GM19239 (cell line): Measurements from ENCODE around the gene BCAS3.
"Not testable (repeated sequence)": the region's sequence is repeated elsewhere in the genome, so short reads cannot be mapped to it uniquely, and the experiment has no call there.

Experiments used
- DNase-seq: peaks from one replicate; pipeline ENCODE4 v3.0.0; 2011; ENCODE audit warnings: low spot score; ENCODE audit not compliant: insufficient read length
- FAIRE-seq: peaks from 2 replicates; lab custom pipeline; 2011; peaks lifted over from hg19 to GRCh38; lab: Jason Lieb, UNC

The BCAS3 gene

DNA sequence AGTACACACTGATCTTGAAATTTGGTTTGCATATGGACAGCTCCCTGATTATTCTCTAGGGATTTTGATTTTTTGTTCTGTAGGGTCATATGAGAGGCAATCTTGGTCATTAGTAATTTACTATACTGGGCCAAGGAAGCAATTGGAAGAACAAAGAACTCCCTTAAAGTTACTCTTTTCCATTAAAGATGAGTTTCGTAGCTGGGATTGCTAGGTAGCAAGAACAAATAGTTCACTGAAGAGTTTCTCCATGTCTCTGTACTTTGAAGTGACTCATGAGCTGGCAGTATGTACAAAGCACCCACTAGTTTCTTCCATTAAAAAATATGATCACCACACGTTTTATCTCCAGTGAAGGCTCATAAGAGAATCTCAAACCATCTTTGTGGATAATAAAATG lies 6.2 kb upstream of the BCAS3 start:
- DNase-seq (no peak), FAIRE-seq (no peak)

DNA sequence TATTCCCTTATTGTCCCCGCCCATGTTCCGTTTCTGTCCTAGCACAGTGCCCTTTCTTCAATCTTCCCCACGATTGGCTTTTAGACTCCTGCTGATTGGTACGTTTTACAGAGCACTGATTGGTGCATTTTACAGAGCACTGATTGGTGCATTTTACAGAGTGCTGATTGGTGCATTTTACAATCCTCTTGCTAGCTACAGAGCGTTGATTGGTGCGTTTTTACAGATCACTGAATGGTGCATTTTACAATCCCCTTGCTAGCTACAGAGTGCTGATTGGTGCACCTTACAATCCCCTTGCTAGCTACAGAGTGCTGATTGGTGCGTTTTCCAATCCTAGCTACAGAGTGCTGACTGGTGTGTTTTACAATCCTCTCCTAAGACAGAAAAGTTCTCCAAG lies 3.0 kb upstream of the BCAS3 start:
- not testable (repeated sequence) for DNase-seq, FAIRE-seq

DNA sequence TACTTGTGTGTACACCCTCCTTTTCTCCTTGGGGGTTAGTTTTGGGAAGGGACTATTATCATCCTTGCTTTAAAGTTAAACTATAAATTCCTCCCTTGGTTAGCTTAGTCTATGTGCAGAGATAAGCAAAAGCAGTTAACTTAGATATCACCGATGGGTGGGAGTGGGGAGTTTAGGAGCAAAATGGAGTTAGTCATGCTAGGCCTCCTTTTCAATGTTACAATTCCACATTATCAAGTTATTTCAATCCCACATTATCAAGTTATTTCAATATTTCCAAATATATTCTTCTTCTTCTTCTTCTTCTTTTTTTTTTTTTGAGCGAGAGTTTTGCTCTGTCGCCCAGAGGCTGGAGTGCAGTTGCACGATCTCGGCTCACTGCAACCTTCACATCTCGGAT lies 1.7 kb upstream of the BCAS3 start:
- FAIRE-seq (no peak), DNase-seq (no peak)

DNA sequence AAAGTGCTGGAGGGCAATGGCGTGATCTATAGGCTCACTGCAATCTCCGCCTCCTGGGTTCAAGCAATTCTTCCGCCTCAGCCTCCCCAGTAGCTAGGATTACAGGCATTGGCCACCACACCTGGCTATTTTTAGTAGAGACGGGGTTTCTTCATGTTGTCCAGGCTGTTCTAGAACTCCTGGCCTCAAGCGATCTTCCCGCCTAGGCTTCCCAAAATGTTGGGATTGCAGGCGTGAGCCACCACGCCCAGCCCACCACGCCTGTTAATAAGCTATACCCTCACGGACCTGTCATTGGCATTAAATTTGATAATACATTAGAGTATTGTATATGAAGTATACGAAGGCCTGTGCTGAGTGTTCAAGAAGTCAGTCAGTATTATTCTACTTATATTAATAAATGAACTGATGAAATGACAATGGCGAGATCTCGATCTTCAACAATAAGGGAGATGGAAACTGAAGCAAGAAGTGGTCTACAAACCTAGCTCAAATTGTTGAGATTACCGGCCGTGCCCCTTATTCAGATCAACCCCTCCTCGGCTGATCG lies 818 bp upstream of the BCAS3 start:
- no peak for DNase-seq
- FAIRE-seq = no peak

DNA sequence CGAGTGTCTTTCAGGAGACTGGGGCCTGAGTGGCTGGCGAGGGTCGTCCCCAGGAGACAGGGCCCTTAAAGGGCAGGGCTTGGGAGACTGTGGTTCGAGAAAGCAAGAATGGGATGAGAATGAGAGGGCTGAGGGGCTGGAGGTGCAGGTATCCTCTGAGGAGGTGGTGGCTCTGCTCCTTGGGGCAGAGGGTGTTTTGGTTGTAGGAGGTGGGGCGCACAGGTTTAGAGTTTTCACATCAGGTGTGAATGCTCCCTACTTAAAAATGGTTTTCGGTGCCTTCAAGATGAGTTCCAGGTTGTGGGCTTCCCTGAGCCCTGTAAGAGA lies 430 bp downstream of the BCAS3 start:
- DNase-seq (no peak), FAIRE-seq (no peak)

DNA sequence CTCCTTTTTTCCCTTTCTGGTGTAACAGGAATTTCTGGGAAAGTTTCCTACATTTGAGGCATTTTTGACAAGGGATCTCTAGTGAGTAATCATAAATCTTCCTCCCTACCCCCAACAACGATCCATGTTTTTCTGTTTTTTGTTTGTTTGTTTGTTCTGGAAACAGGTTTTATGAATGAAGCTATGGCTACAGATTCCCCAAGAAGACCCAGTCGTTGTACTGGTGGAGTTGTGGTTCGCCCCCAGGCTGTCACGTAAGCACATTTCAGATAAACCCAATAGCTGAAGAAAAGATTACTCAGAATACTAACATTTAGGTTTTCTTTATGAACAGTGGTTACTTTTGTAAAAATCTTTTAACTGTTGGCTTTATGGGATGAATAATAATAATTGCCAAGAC lies 1.6 kb downstream of the BCAS3 start:
- no peak for FAIRE-seq
- DNase-seq = no peak

DNA sequence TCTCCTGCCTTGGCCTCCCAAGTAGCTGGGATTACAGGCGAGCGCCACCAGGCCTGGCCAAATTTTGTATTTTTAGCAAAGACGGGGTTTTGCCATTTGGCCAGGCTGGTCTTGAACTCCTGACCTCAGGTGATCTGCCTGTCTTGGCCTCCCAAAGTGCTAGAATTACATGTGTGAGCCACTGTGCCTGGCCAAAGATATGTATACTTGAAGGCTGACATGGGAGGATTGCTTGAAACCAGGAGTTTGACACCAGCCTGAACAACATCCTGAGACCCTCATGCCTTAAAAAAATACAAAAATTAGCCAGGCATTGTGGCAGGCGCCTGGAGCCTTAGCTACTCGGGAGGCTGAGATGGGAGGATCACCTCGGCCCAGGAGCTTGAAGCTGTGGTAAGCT lies 3.1 kb downstream of the BCAS3 start:
- FAIRE-seq = no peak
- no peak for DNase-seq

DNA sequence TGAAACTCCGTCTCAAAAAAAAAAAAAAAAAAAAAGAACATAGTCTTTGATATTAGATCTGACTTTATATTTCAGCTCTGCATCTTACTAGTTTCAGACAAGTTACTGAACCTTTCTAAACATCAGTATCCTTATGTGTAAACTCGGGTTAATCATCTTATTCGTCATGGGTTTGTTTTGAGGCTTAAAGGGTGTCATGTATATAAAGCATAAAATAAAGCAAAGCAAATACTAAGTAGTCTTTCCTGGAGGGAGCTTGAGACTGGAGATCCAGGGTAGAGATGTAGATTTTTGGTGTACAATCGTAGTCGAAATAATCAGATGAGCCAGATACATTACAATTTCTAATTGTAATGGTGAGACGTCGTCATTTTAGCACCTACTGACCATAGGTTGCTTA lies 7.8 kb downstream of the BCAS3 start:
- no peak for FAIRE-seq
- no peak for DNase-seq

DNA sequence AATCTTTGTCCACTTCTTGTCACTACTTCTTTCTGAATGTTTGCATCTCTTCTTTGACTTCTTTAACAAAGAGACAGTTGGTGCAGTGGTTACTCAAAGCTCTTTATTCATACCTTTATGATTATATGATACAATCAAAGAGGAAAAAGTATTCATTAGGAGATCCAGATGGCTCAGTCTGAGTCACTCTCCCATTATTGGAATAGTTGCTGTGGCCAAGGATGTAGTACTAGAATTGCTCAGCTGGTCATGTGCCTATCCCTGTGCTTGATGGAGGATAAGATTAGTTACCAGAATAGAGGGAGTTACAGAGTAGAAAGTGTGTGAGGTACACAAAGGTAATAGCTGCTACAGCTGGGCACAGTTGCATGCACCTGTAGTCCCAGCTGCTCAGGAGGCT lies 18.3 kb downstream of the BCAS3 start:
- DNase-seq (no peak), FAIRE-seq (no peak)

DNA sequence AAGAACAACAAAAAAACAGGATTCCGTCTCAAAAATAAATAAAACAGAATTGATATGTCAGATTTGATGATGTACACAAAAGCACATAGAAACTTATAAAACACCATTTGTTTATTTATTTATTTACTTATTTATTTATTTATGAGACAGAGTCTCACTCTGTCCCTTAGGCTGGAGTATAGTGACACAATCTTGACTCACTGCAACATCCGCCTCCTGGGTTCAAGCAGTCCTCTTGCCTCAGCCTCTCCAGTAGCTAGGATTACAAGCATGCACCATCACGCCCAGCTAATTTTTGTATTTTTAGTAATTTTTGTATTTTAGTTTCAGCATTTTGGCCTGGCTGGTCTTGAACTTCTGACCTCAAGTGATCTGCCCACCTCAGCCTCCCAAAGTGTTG lies 21.4 kb downstream of the BCAS3 start:
- FAIRE-seq (no peak), DNase-seq (no peak)

DNA sequence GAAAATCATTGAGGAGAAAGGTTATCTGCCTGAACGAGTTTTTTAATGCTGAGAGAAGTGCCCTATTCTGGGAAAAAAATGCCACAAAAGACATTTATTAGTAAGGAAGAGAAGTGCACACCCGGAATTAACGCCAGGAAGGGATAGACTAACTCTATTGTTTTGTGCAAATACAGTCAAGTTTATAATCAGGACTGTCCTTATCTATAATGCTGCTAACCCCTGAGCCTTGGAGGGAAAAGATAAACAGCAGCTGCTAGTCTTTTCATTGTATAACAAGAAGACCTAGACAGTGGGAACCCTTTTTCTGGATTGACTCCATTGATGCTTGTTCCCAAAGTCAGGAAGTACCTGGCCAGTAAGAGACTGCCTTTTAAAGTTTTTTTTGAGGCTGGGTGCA lies 26.5 kb downstream of the BCAS3 start:
- DNase-seq (no peak), FAIRE-seq (no peak)

DNA sequence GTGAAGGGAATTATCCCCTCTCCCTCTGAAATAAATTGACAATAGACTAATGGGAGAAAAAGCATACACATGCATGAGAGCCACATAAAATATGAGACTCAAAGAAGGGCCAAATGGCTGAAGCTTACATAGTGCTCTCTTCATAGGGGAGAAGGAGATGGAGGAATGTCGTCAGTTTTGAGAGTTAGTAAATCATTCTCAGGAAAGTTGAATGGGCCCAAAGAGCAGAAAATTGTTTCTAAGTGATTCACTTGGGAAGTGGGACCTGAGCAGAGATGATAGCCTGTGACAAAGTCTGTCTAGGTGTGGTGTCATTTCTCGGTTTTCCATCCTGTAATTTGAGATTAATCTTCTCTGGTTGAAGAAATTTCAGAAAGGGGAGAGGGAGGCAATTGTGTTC lies 35.0 kb downstream of the BCAS3 start:
- no peak for DNase-seq
- no peak for FAIRE-seq

DNA sequence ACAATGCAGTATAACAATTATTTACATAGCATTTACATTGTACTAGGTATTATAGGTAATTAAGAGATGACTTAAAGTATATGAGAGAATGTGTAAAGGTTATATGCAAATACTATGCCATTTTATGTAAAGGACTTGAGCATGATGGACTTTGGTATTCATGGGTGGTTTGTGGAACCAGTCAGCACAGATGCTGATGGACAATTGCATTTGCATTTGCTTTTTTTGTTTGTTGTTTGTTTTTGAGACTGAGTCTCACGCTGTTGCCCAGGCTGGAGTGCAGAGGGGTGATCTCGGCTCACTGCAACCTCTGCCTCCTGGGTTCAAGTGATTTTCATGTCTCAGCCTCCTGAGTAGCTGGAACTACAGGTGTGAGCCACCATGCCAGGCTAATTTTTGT lies 36.0 kb downstream of the BCAS3 start:
- DNase-seq (no peak), FAIRE-seq (no peak)

DNA sequence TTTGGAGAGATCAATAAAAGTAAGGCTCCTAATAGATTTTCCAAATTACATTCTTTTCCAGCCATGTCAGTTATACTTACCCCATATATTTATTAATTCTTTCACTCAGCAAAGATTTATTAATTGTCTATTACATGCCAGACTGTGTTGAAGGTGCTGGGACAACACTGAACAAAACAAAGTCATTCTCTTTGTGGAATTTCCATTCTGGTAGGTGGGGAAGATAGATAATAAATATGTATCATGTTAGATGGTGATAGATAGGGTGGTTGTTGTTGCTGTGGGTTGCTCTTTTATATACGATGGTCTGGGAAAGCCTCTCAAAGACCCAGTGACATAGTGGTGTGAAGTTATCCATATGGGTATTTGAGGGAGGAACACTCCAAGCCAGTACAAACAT lies 39.1 kb downstream of the BCAS3 start:
- FAIRE-seq (no peak), DNase-seq (no peak)

DNA sequence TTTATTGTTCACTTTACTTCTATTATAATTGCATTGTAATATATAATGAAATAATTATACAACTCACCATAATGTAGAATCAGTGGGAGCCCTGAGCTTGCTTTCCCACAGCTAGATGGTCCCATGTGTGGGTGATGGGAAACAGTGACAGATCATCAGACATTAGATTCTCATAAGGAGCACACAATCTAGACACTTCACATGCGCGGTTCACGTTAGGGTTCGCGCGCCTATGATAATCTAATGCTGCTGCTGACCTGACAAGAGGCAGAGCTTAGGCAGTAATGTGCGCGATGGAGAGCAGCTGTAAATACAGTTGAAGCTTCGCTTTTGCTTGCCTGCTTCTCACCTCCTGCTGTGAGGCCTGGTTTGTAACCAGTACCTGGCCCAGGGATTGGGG lies 40.2 kb downstream of the BCAS3 start:
- FAIRE-seq (no peak), DNase-seq (no peak)

DNA sequence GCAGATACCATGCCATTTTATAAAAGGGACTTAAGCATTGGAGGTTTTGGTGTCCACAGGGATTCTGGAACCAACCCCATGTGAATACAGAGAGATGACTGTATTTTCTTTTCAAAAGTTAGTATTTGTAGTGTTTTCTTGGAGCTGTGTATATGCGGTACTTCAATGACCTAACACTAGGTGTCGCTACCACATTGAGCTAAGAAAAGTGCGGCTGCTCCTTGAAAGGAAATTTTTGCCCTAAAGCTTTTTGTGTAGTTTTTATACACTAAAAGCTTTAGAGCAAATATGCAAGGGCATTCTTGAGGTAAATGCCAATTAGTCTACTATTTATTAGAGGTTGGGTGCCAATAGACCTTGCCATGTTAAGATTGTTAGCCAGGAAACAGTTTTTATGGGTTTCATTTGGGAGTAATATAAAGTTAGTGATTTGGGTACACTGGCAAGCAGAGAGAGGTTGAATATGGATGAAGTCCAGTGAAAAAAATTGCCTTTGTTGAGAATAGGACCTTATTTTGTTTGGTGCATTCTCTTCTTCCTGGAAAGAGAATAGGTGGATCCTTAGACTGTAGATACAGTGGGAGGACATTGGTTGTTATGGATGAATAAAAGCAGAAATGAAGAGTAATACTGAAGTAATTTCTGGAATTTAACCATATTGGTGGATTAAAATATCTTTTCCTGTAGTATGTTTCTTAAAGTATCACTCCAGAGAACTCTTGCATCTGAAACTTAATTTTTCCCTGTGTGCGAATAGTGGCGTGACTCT lies 43.3 kb downstream of the BCAS3 start:
- FAIRE-seq = peak; percentile 85
- peak; percentile 52 for DNase-seq

DNA sequence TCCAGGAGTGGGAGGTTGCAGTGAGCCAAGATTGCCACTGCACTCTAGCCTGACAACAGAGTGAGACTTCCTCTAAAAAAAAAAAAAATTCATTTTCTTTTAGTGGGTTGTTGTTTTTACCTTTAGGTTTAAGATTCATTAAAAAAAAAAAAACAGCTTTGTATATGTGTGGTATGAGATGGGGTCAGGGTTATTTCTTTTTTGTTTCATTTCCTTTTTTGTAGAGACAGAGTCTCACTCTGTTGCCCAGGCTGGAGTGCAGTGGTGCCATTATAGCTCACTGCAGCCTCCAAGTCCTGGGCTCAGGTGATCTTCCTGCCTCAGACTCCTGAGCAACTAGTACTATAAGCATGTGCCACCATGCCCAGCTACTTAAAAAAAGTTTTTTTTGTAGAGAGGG lies 47.0 kb downstream of the BCAS3 start:
- peak; percentile 14 for FAIRE-seq

DNA sequence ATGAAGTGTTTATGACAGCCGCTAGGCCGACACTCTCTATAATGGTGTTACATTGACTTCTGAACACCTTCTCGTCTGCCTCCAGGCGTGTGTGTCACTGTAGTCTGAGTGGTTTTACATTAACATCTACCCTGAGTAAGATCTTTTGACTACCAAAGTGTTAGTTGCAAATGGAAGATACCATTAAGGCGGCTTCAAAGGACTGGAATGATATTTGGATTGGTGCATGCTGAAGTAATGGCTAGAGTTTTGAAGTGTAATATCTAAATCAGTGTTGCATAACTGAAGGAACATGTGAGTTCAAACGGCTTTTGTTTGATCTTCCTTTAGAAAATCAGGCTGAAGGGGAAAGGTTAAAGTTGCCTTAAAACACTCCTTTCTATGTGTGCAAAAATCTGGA lies 52.2 kb downstream of the BCAS3 start:
- FAIRE-seq (no peak), DNase-seq (no peak)

More for the DNA sequence above, 47.0 kb downstream of the BCAS3 start:
- DNase-seq = no peak

DNA sequence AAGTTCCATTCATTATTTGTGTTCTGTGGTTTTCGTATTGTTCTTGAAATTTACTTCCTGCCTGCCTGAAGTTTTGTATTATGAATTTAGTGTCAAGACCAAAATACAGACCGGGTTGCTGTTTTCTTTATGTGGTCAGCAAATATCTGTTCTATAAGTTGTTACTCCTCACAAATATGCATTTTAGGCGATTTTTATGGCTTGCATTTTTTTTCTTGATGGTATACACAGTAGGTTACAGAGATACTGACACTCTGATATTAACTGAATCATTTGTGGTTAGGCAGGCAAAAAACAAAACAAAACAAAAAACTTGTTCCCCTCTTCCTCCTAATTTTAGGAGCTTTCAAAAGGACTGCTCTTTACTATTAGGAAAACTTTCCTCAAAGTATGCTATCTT lies 52.6 kb downstream of the BCAS3 start:
- FAIRE-seq (no peak), DNase-seq (no peak)

DNA sequence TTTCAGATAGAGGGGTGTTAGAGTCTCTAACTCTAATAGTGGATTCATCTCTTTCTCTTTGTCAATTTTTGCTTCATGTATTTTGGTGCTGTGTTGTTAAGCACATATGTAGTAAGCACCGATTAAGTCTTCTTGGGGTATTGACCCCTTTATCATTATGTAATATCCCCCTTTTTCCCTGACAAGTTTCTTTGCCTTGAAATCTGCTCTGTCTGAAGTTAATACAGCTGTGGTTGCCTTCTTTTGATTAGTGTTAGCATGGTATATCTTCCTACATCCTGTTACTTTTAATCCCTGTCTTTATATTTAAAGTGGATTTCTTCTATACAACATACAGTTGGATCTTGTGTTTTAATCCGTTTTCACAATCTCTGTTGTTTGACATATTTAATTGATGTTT lies 60.6 kb downstream of the BCAS3 start:
- FAIRE-seq (no peak), DNase-seq (no peak)

DNA sequence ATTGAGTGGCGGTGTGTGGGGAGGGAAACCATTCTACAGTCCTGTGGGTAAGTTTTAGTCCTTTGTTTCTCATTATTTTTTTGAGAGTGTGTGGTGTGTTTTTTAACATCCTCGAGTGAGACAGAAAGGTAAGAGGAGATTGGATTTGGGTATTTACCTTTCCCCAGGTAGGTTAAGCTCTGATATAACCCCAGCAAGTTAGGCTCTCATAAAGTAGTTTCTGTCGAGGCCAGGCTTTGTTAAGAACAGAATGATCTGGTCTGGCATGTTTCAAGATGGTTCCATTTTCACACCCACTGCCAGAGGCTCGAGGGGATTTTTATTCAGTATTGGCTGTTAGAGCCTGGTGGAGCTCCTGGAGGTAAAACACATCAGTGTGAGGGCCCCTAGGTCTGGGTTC lies 62.9 kb downstream of the BCAS3 start:
- no peak for DNase-seq
- FAIRE-seq = no peak

DNA sequence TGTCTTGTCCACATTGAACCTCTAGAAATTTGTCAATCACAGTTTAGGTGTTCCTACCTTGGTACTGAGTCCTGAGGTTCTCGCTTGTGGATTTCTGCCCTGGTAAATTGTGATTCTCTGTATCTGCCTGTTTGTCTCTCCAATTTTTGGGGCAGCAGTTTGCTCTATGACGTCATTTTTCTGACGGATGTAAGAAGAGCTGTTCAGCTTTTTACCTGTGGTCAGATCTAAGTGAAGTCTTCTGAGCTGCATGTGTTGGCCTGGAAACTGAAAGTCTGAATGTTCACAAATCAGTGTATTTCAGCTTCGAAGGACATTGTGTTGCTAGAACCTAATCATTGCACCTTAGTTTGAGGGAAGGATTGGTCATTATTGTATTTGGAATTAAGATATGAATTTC lies 63.4 kb downstream of the BCAS3 start:
- DNase-seq (no peak), FAIRE-seq (no peak)
